GM15510 (cell line): ENCODE data around the gene MSRB3.

Source experiments
- POLR2A ChIP-seq: IDR thresholded peaks from 3 replicates; pipeline ENCODE4 v1.6.1; 2011; ENCODE audit warnings: borderline replicate concordance; ENCODE audit not compliant: insufficient read length; ENCODE audit errors: extremely low read depth

Gene MSRB3

GRCh38 chr12:65472079-65472478 lies 193.6 kb downstream of the MSRB3 start:
- no peak for TF ChIP-seq POLR2A

- TF ChIP-seq POLR2A = no peak
Measured at GRCh38 chr12:65474831-65475230, 196.3 kb downstream of the MSRB3 start.

GRCh38 chr12:65477721-65478120 lies 199.2 kb downstream of the MSRB3 start:
- no peak for TF ChIP-seq POLR2A

GRCh38 chr12:65488197-65488596 lies 209.7 kb downstream of the MSRB3 start:
- TF ChIP-seq POLR2A = no peak

GRCh38 chr12:65490250-65490649 lies 211.8 kb downstream of the MSRB3 start:
- no peak for TF ChIP-seq POLR2A

GRCh38 chr12:65492998-65493912 lies 214.8 kb downstream of the MSRB3 start:
- TF ChIP-seq POLR2A = no peak

DNA sequence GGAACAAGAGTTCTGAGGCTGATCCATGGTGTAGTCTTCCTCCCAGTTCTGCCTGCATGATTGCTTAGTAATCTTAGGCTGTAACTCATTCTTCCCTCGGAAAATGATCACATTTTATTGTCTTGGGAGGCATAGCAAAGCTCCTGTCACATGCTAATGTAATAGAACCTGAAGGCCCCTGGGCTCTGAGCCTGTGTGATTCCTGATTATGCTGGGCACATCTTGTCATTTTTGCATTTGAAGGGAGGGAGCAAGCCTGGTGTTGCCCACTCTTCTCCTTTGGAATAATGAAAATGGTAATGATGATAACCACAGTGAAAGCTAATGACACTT lies 215.4 kb downstream of the MSRB3 start:
- TF ChIP-seq POLR2A = no peak

DNA sequence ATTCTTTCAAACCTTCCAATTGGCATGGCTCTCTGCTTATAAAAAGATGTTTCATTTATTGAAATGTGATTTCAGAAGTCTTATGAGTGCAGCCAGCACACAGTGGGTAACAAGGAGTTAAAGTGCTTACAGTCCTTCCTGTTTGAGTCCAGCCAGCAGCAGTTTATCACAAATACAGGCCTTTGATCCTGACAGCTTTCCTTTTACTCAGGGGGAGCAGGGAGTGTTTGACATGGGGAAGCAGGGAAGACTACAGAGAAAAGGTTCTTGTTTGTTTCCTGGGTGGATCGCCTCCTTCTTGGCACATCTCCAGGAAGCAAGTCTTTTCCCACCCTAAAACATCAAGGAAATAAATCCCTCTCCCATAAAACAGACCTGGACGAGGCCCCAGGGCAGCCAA lies 216.1 kb downstream of the MSRB3 start:
- no peak for TF ChIP-seq POLR2A

DNA sequence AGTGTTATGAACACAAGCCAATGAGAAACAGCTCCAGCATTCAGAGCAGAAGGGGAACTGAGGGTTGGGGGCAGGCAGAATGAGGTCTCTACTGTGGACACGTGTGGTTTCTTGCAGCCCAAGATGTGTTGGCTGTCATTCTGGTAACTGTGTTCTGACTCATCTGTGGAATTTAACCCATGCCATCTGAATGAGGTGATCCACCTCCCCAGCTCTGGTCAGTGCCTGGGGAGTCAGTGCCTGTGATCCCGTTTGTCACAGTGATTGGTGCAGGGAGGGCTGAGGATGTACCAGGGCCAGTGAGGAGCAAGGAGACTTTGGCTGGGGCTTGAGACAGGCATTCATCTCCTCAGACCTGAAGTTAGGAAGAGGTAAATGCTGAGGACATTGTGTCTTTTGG lies 216.8 kb downstream of the MSRB3 start:
- TF ChIP-seq POLR2A = no peak

DNA sequence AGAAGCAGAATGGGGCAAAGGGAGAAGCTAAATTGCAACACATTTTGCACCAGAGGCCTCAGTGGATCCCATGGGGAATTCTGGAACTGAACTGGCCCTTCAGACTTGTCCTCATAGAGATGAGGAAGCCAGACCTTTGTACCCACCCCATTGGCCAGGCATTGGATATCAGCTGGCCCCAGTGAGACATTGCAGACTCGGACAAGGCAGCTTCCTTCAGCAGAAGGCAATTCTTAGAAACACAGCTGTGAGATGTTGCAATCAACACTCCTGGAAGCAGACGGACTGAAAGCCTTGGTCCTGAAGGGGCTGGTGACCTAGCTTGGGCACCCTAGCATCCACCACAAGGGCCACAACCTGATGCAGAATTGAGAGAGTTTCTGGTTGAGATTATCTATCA lies 218.1 kb downstream of the MSRB3 start:
- no peak for TF ChIP-seq POLR2A

GRCh38 chr12:65497660-65498059 lies 219.2 kb downstream of the MSRB3 start:
- no peak for TF ChIP-seq POLR2A

- TF ChIP-seq POLR2A = no peak
Measured at GRCh38 chr12:65499167-65499566, 220.7 kb downstream of the MSRB3 start.

- TF ChIP-seq POLR2A = no peak
Measured at GRCh38 chr12:65500091-65500900, 221.8 kb downstream of the MSRB3 start.

DNA sequence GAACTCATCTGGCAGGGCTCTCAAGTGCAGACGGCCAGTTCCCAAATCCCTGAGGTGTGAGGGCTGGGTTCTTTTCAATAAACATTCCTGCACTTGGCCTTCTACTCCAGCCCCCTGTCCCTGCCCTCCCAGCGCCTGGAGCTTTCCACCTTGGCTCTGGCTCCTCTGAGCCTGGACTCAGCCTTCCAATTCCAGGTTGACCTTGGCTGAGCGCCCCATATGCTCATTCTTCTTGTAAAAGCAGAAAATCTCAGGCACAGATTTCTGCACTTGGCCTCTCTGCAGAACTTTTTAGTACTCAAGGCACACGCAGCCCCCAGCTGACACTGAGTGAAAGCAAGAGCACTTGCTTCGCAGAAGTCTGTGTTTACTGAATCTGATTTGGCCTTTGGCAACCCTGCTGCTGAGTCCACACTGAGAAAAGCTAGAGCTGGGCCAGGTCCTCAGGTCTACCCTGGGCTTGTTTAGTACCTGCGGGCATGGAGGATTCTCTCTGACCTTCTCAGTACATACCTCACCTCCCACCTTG lies 222.7 kb downstream of the MSRB3 start:
- no peak for TF ChIP-seq POLR2A

DNA sequence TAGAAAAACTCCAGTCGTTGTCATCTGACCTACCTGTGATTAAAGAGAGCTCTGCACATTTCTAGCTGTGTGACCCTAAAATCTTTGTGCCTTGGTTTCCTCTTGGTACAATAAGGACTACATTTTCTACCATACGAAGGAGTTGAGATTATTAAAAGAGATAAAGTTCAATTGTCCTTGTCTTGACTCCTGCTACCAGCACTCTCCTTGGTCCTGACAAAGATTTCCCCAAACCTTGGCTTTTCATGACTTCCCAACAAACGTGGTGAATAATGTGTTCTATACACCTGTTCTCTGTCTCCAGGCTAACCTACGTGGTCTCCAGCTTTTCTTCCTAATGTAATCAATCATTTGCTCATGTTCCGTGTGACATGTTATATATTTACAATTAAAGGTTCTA lies 223.5 kb downstream of the MSRB3 start:
- TF ChIP-seq POLR2A = no peak

GRCh38 chr12:65504417-65504816 lies 225.9 kb downstream of the MSRB3 start:
- no peak for TF ChIP-seq POLR2A

DNA sequence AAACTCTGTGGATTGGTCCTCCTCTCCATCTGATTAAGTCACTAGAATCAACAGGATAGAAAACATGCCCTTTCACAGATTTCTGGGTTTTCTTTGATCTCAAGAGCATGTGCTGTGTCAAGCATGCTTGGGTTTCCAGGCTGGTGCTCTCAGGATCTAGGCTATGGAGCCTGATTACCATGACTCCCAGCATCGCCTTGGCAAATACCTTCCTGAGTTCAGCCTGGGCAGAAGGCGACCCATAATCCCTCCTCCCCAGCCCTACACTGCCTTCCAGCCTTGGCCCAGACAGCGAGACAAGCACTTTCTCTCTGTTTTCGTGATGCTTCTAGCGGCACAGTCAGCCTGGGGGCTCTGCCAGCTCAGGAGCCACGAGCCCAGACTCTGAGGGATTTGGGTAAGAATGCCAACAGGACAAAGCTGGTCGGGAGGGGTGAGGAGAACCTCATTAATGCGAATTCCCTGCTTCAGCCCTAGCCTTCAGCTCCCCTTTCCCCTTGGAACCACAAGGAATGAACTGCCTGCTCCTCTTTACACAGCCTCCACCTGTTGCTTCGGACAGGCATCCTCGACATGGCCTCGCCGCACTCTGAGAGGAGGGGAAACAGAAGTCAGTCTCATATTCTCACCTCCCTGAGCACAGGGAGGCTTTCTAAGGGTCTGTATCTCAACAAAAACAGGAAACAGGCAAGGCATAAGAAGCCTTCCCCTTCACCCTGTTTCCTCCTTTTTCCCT lies 227.1 kb downstream of the MSRB3 start:
- no peak for TF ChIP-seq POLR2A
